ENCODE results near the gene ATL2. TPM values are rescaled to one million over a fixed set of nuclear protein-coding genes. Genes with fewer than 3 reads are reported as not detected.
A peak's percentile ranks its signal among the peaks of the same experiment; 100 is the strongest.

ATL2 gene
- total and polyA plus RNA-seq, 7 donors: 19.8 to 98.9 (median 59.2) TPM

DNA sequence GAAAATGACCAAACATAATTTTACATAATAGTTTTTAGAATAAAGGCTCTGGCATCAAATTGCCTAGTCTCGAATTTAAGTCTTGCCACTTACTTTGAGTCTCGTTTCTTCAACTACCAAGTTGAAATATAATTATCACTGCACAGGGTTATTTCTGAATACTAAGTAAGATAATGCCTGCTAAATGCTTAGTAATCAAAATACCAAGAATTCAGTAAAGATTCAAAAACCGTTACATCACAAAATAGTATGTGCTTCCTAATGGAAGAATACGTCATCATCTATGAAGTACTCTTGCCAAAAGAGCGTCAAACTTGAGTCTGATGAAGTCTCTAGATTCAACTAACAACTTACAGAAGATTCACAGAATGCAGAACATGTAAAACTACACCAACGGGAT lies 40.5 kb downstream of the ATL2 start:
- Histone ChIP-seq H3K27me3 (ENCODE audit: insufficient read depth in 3 of 3, low read length in 2 of 3) (no peaks in the 10 kb centered on the region), H3K4me3 (no peak overlapping the region), H3K27ac (no peak overlapping the region), H3K36me3 (ENCODE audit: insufficient read depth in 1 of 2, low read depth in 1 of 2) (peaks cover 0 to 55% of the 10 kb centered on the region in 2 donors), H3K9me3 (peaks cover 4% of the 10 kb centered on the region), H3K4me1 (no peaks in the 10 kb centered on the region)
- ATAC-seq: no peak
- TF ChIP-seq, protein P1, sequence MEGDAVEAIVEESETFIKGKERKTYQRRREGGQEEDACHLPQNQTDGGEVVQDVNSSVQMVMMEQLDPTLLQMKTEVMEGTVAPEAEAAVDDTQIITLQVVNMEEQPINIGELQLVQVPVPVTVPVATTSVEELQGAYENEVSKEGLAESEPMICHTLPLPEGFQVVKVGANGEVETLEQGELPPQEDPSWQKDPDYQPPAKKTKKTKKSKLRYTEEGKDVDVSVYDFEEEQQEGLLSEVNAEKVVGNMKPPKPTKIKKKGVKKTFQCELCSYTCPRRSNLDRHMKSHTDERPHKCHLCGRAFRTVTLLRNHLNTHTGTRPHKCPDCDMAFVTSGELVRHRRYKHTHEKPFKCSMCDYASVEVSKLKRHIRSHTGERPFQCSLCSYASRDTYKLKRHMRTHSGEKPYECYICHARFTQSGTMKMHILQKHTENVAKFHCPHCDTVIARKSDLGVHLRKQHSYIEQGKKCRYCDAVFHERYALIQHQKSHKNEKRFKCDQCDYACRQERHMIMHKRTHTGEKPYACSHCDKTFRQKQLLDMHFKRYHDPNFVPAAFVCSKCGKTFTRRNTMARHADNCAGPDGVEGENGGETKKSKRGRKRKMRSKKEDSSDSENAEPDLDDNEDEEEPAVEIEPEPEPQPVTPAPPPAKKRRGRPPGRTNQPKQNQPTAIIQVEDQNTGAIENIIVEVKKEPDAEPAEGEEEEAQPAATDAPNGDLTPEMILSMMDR (IDR thresholded peaks at IDR 0.05): no peak
- 88 to 92% (median 91%) methylated on average over 6 of the region's 6 CpGs for WGBS, 3 donors
- intact Hi-C loops (cut with DNase I): no loop called here
- DNase-seq: no peak

DNA sequence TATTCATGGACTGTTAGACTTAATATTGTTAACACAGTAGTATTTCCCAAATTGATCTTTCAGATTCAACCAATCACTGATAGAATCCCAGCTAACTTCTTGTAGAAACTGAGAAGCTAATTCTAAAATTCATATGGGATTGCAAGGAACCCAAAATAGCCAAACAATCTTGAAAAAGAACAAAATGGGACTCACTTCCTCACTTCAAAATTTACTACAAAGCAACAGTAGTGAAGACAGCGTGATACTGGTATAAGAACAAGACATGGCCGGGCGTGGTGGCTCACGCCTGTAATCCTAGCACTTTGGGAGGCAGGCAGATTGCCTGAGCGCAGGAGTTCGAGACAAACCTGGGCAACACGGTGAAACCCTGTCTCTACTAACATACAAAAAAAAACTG lies 46.3 kb downstream of the ATL2 start:
- H3K27ac ChIP-seq: no peak overlapping the region
- WGBS, 3 donors: 97 to 98% (median 98%) methylated on average over 7 of the region's 7 CpGs
- TF ChIP-seq, protein P1 (IDR thresholded peaks at IDR 0.05): no peak
- H3K4me3 ChIP-seq: no peak overlapping the region
- ATAC-seq (no peak), DNase-seq (no peak)
- no peaks in the 10 kb centered on the region for H3K27me3 ChIP-seq (ENCODE audit: insufficient read depth in 3 of 3, low read length in 2 of 3)
- H3K36me3 ChIP-seq (ENCODE audit: insufficient read depth in 1 of 2, low read depth in 1 of 2): peaks cover 0 to 29% of the 10 kb centered on the region in 2 donors
- intact Hi-C loops (cut with DNase I): no loop called here
- H3K9me3 ChIP-seq: peaks cover 4% of the 10 kb centered on the region
- peaks cover 7% of the 10 kb centered on the region for H3K4me1 ChIP-seq

DNA sequence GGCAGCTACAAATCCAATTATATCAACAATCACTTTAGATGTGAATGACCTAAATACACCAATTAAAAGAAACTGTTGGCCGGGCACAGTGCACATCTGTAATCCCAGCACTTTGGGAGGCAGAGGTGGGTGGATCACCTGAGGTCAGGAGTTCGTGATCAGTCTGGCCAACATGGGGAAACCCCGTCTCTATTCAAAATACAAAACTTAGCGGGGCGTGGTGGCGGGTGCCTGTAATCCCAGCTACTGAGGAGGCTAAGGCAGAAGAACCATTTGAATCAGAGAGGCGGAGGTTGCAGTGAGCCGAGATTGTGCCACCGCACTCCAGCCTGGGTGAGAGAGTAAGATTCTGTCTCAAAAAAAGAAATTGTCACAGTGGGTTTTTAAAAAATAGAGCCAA lies 49.5 kb downstream of the ATL2 start:
- no peak for ATAC-seq
- WGBS, 3 donors: 94 to 97% (median 95%) methylated on average over 9 of the region's 9 CpGs
- intact Hi-C loops (cut with DNase I): loop anchor here (5.0 to 10.0 kb wide), 2 partner anchors 35 to 47 kb away; partner anchors contain the start of gene ATL2 (in 1 of the 2)

DNA sequence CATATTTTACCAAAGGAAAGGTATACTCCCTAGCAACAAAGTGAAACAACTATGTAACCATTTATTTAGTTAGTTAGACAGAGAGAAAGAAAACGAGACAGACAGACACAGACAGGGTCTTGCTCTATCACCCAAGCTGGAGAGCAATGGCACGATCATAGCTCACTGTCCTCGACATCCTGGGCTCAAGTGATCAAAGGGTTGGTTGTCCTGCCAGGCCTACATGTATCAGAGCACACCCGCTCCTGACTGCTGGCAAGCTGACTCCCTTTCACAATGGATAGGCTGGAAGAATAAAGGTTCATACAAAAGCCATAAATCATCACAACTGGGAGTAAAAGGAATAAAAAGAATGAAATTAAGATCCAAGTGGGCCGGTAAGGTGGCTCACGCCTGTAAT lies 53.5 kb downstream of the ATL2 start:
- Histone ChIP-seq H3K4me3 (no peak overlapping the region), H3K4me1 (peaks cover 18% of the 10 kb centered on the region), H3K9me3 (no peaks in the 10 kb centered on the region), H3K27me3 (ENCODE audit: insufficient read depth in 3 of 3, low read length in 2 of 3) (no peaks in the 10 kb centered on the region), H3K27ac (no peak overlapping the region), H3K36me3 (ENCODE audit: insufficient read depth in 1 of 2, low read depth in 1 of 2) (peaks cover 0 to 4% of the 10 kb centered on the region in 2 donors)
- ATAC-seq (peak in 1 of 4 donors; percentile 41), DNase-seq (no peak)
- 73 to 85% (median 78%) methylated on average over 6 of the region's 6 CpGs for WGBS, 3 donors
- TF ChIP-seq, protein P1 (IDR thresholded peaks at IDR 0.05): no peak
- intact Hi-C loops (cut with DNase I): loop anchor here in 1 of 2 donors (10.0 kb wide), 1 partner anchor 51 kb away; the partner anchor contains the start of gene ATL2

More for the DNA sequence above, 49.5 kb downstream of the ATL2 start:
- H3K9me3 ChIP-seq: peaks cover 4% of the 10 kb centered on the region
- H3K27ac ChIP-seq: no peak overlapping the region
- H3K4me1 ChIP-seq: peaks cover 14% of the 10 kb centered on the region
- no peaks in the 10 kb centered on the region for H3K27me3 ChIP-seq (ENCODE audit: insufficient read depth in 3 of 3, low read length in 2 of 3)
- no peak for DNase-seq
- TF ChIP-seq, protein P1 (IDR thresholded peaks at IDR 0.05): no peak
- no peak overlapping the region for H3K4me3 ChIP-seq
- H3K36me3 ChIP-seq (ENCODE audit: insufficient read depth in 1 of 2, low read depth in 1 of 2): peaks cover 0 to 10% of the 10 kb centered on the region in 2 donors
